ENCODE measurements around the gene SBNO1.
"Not testable (repeated sequence)": the region's sequence is repeated elsewhere in the genome, so short reads cannot be mapped to it uniquely, and the experiment has no call there.

SBNO1 gene

DNA sequence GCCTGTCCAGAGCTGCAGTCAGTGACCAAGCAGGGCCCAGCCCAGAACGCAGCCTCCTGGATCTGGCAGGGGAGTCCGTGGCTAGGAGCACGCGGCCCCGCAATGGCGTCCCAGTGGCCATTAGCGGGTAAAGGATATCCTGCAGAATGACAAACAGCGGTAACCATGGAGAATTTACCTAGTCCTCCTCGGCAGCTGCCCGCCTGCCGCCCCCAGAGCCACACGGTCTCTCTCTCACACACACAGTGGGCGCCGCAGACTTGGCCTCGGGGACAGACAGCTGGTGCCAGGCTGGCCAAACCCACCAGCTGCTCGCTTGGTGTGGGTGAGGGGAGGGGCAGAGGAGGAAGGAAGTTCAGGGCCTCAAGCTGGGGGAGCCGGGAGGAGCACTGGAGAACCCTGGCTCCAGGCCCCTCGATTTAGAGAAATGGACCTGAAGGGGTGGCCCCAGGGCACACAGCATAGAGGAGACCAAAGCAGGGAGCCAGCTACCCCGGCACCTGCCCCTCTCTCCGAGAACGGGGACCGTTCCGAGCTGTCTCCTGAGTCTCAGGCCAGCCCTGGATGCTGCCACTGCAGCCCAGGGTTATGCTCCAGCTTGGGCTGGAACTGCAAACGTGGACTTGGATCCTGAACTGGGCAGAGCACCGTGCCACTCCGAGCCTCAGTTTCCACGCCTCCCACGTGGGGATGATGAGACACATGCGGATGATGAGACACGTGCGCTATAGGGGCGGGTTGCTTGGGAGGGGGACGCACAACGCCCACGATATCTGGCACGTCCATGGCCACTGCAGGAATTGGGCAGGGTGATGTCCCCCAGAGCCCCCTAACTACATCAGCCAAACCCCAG lies 96.4 kb downstream of the SBNO1 start:
- no peak for DNase-seq

DNA sequence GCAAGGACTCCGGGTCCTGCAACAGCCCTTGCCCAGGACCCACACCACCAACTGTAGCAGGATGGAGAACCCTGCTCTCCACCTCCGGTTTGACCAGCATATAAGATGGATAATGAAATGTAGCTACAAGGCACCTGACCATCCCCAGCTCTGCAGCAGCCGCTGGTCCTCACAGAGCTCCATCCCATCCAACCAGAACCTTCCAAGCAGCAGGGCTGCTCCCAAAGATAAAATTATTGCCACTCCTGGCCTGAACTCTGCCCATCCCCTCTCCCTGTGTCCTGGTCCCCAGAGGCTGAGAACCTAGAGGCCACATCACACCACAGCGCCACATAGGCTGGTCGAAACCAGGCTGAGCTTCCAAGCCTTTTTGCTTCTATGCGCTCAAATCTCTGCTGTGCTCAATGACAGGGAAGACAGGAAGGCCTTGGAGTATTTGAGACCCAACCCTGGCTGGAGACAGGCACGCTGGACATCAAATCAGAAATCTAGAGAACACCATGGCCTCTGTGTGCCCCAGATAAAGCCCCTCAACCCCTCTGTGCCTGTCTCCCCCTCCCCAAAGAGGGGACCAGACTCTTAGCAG lies 97.2 kb downstream of the SBNO1 start:
- no peak for DNase-seq

DNA sequence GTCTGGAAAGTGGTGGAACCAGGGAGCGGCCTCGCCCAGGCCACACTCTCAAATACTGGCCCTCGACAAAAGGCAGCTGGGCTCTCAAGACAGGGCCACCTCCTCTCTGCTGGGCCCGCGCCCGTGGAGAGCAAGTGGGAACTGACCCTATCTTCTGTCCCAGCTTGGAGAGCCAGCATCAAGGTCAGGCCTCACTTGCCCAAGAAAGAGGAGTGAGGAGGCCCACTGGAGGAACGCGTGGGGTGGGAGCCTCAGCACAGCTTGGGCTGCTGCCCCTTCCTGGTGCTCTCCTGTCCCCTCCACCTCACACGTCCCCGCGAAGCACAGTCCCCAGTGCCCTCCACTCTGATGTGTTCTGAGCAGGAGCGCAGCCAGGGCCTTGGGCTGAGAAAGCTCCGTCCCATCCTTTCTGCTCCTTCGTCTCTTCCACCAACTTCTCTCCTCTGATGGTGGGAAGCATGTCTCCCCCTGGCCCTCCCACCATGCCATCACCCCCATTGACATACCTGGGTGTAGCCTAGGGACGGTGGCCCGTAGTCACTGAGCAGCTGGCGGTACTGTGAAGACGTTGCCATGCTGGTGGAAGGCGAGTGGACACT lies 97.9 kb downstream of the SBNO1 start:
- no peak for DNase-seq

DNA sequence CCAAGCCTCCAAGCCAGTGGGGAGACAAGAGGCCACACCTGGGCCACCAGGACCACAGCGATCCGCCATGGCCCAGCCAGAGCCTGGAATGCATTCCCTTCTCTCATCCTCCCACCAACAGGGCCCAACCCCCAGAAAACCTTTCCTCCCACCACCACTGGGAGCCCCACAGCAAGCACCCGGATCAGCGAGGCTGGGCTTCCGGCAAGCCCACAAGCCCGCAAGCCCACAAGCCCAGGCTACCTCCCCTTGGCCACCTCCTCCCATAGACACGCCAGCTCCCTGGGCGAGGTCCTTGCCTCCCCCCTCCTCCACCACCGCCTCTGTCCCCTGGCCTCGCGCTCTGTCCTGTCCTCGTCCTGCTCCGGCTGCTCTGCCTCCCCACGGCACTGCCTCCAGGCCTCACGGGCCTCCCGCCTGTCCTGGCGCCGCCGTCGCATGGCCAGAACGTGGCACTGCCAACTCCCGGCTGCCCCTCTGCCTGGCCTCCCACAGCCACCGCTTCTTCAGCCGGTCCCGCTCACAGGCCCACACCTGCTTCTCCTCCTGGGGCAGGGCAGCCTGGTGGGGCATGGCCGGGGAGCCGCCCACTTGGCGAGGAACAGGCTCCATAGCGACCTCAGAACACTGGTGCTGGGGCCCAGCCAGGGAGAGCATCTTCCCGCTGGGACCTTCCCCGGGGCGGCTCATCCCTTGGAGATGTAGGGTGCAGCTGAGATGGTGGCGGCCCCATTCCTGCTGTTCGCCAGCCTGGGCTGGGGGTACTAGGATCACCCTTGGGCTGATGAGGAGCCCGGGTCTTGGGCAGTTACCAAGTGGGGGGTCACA lies 98.6 kb downstream of the SBNO1 start:
- DNase-seq: no peak

DNA sequence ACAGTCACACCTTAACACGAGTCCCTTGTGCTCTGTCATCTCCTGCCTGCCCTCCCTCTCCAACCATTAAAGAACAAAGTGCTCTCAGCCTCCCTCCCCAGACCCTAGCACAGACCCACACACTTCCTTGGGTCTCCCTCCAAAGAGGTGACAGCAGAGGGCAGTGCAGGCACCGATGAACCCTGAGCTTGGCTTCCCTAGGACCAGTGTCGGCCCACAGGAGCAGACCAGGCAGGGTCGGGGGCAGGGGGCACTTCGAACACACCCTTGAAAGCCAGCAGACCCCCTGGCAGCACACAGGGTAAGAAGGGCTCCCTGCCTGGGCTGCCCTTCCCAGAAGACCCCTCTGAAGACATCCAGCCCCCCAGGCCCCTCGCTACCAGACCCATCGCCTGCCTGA lies 100.0 kb downstream of the SBNO1 start:
- no peak for DNase-seq

DNA sequence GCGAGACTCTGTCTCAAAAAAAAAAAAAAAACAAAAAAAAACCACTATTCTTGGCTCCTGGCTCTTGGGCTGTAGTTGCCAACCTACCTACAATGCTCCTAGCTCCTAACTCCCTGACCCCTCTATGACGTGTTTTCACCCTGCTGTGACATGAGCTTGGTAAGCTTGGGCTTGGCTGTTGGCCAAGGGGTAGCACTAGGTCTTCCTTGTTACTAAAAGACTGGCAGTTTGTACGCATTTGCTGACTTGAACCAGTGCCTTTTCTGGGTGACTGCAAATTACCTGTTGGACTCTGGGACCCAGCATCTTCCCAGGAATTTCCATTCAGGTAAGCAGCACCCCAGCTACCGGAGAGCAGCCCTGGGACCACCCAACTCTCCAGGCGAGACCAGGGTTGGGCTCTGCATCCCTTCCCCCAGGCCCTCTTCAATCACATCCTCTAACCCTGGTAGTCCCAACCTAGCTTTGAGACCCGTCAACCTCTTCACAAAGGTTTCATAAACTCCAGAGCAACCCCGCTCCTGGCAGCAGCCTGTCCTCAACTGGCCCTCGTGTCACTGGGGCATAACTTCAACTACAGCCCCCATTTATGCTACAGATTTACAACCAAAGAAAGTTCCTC lies 101.3 kb downstream of the SBNO1 start:
- no peak for DNase-seq

DNA sequence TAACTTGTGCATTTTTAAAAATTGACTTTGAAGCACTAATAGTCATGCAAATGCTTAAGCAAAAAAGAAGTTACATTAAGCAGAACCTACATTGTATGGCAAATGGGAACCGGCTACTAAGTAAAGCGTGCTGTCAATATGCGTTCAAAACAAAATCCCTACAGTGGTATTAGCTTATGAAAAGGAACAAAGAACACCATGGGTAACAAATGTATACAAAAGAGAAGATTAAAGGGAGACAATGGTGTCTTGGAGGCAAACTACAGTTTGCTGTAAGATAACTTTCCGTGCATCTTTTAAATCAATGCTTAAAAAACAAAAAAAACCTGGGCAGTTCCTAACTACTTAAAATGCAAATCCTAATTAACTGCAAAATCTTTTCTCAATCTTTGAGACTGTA lies 103.5 kb downstream of the SBNO1 start:
- DNase-seq: no peak

DNA sequence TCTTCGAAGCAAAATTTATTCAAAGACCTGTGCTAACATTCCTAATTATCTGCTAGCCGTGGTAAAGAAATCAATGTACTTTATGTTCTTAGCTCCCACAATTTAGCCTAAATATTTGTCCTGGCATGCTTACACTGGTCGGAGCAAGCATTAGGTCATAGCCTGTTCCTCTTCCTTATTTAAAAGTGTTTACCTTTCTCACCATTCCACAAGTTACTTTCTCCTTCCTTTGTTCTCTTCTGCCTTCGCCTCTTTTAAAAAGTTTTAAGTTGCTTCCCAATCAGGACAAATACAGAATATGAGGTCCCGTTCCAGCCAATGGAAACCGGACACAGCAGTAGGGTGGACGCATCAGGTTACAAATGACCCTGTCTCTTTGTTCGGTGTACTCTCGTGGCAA lies 104.6 kb downstream of the SBNO1 start:
- DNase-seq: no peak

DNA sequence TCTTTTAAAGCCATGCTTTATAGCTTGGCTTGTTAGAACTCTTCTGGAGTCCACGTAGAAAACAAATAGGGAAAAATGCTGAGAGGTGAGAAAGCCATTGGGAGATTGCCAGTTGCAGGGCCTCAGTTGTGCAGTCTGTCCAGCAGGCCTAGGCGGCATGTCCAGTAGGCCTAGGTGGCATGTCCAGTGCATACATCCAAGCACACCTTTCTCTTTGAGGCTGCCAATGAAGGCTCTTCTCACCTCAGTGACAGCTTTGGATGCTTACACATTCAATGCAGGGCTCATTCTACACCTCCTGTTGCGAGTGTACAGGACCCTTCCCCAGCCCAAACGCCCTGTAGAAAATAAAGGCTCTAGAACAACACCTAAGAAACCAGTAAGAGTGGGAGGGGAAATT lies 106.1 kb downstream of the SBNO1 start:
- no peak for DNase-seq

DNA sequence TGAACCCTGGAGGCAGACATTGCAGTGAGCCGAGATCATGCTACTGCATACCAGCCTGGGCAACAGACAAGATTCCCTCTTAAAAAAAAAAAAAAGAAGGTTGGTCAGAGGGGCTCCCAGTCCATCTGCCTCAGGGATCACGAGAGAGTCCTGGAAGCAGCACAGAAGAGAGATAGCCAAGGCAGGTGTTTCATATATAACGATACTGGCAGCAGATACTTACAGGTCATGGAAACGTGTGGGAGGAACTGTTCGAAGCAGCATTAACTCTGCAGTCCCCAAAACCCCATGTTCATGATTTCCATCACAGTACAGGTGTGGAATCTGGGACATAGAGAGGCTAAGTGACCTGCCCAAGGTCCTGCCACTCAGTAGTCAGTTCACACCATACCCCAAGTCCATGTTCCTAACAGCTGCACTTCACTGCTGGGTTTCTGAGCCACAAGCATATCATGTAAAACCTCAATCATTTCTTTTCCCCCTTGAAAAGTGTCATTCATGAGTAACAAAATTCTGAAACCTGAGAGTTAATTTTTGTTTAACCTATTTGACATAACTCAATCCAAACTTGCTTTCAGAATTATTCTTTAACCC lies 109.7 kb downstream of the SBNO1 start:
- DNase-seq: no peak

DNA sequence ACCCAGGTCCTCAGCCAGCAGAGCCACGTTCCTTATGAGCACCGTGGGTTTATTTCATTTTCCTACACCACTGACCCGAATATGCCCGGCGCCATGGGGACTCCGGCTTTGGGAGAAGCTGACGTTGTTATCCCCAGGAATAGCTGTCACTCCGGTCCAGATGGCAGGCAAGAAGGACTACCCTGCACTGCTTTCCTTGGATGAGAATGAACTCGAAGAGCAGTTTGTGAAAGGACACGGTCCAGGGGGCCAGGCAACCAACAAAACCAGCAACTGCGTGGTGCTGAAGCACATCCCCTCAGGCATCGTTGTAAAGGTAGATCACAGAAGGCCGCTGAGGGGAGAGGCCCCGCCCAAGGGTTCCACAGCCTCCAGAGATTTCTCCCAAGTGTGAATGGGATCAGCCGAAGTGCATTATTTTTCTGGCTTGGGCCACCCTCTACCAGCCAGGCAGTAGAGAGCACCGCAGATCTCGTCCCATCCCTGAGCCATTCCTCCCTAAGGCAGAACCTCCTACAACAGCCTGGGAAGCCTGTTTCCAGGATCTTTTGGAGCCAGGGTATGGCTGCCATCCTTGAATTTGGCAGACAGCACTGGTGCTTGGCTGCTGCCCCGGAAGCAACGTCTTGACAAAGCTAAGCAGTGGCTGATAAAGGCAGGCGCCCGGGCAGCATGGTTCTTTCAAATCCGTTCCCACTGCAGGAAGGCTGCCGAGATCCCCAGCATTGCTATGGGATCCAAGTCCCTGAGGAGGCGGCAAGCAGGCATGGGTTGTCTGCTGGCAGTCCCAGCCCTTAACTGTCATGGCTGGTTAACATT lies 110.8 kb downstream of the SBNO1 start:
- no peak for DNase-seq

DNA sequence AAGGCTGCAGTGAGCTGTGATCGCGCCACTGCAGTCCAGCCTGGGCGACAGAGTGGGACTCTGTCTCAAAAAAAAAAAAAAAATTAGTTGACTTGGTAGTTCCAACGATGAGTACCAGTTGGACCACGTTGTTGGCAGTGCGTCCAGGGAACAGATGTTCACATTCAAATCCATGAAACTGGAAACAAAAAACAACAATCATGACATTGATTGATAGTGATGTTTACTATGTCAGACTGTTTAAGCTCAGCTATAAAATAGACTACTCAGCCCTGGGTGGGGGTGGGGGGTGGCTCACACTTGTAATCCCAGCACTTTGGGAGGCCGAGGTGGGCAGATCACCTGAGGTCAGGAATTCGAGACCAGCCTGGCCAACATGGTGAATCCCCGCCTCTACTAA lies 112.3 kb downstream of the SBNO1 start:
- not testable (repeated sequence) for DNase-seq

DNA sequence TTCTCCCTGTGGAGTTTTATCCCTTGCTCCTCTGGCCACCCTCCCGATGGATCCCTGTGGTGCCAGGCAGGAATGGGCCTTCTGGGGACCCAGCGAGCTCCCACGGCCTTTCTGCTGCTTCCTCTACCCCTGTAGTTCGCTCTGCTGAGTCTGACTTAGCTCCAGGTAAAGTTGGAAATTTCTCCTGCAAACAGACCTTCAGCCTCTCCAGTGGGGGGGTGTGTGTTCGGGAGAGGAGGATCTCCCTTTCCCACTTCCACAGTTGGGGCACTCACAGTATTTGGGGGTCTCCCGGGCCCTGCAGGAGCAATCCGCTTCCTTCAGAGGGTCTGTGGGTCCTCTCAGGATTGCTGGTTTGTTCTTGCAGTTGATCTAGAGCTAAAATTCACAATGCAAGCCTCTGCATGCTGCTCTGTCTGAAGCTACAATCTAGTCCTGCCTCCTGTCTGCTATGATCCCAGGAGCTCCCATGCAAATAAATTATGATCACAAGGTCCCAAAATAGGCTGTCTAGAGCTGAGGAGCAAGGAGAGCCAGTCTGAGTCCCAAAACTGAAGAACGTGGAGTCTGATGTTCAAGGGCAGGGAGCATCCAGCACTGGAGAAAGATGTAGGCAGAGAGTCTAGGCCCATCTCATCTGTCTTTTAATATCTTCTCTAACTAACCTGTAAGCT lies 113.1 kb downstream of the SBNO1 start:
- no peak for DNase-seq

DNA sequence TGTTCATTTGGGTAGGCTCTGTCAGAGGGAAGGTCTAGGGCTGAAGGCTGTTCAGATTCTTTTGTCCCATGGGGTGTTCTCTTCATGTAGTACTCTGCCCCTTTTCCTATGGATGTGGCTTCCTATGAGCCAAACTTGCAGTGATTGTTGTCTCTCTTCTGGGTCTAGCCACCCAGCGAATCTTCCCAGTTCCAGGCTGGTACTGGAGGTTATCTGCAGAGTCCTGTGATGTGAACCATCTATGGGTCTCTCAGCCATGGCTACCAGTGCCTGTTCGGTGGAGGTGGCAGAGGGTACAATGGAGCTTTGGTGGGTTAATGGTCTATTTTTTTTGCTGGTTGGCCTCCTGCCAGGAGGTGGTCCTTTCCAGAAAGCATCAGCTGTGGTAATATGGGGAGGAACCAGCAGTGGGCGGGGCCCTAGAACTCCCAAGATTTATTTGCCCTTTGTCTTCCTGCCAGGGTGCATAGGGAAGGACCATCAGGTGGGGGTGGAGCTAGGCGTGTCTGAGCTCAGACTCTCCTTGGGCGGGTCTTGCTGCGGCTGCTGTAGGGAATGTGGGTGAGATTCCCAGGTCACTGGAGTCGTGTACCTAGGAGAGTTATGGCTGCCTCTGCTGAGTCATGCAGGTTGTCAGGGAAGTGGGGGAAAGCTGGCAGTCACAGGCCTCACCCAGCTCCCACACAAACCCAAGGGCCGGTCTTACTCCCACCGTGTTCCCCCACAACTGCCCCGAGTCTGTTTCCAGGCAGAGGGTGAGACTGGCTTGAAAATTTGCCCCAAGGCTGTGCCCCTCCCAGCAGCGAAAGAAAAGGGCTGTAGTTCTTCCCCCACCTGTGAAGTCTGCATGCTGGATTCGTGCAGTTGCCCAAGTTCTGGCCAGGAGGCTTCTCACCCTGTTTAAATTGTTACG lies 113.9 kb downstream of the SBNO1 start:
- DNase-seq: no peak

DNA sequence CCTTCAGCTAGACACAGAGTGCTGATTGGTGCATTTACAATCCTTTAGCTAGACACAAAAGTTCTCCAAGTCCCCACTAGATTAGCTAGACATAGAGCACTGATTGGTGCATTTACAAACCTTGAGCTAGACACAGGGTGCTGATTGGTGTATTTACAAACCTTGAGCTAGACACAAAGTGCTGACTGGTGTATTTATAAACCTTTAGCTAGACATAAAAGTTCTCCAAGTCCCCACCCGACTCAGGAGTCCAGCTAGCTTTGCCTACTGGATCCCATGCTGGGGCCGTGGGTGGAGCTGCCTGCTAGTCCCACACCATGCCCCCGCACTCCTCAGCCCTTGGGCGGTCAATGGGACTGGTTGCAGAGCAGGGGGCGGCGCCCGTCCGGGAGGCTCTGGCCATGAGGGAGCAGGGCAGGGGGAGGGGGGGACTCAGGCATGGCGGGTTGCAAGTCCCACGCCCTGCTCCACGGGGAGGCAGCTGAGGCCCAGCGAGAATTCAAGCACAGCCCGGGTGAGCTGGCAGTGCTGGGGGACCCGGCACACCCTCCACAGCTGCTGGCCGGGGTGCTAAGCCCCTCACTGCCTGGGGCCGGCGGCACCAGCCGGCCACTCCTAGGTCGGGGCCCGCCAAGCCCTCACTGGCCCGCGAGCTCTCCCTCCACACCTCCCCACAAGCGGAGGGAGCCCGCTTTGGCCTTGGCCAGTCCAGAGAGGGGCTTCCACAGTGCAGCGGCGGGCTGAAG lies 115.5 kb downstream of the SBNO1 start:
- DNase-seq: not testable (repeated sequence)

DNA sequence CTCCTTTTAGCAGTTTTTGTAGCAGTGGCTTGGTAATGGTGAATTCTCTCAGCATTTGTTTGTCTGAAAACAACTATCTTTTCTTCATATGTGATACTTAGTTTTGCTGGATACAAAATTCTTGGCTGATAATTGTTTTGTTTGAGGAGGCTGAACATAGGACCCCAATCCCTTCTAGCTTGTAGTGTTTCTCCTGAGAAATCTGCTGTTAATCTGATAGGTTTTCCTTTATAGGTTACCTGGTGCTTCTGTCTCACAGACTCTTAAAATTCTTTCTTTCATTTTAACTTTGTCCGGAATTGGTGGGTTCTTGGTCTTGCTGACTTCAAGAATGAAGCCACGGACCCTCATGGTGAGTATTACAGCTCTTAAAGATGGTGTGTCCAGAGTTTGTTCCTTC lies 116.5 kb downstream of the SBNO1 start:
- DNase-seq: not testable (repeated sequence)

DNA sequence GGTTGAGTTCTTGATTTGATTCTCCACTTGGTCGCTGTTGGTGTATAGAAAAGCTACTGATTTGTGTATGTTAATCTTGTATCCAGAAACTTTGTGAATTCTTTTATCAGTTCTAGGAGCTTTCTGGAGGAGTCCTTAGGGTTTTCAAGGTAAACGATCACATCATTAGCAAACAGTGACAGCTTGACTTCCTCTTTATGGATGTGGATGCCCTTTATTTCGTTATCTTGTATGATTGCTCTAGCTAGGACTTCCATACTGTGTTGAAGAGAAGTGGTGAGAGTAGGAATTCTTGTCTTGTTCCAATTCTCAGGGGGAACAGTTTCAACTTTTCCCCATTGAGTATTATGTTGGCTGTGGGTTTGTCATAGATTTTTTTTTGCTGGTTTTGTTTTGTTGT lies 119.0 kb downstream of the SBNO1 start:
- DNase-seq: no peak

DNA sequence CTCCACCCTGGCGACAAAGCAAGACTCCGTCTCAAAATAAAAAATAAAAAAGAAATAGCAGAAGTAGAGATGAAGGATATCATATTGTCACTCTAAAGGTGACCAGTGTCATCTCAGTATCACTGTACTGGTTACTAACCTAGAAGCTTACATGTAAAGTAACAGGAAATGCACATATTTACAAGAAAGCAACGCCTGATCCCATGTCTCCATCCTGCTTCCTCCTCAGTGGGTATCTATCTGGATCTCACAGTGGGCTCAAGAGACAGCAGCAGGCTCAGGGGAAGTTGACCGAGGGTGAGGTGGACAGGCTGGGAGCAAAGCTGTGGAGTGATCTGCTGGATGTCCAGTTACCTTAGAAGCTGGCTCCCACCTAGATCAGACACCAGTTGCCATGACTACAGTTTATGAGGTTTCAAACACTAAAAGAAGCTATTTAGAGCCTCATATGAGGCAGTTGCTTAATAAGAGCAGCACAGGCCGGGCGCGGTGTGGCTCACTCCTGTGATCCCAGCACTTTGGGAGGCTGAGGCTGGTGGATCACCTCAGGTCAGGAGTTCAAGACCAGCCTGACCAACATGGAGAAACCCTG lies 120.9 kb downstream of the SBNO1 start:
- no peak for DNase-seq
